ENCODE measurements around the gene MRPL46.

DNA sequence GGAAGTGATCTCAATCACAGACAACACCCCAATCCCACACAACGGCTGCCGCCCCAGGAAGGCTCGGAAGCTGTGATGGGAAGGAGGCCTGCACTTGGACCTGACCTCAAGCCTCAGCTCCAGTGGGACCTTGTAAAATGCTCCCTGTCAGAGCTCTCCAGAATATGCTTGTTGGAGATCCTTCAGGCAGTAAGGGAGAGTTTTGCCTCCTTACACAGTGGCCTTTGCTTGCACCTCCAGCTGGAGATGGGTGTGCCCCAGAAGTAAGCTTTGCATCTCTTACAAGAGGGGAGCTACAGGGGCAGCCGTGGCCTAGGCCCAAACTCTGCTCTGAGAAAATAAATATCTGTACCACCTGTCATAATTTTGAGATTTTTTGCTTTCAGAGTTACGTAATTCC, 10.7 kb upstream of the MRPL46 start:
- TF ChIP-seq, protein P1, sequence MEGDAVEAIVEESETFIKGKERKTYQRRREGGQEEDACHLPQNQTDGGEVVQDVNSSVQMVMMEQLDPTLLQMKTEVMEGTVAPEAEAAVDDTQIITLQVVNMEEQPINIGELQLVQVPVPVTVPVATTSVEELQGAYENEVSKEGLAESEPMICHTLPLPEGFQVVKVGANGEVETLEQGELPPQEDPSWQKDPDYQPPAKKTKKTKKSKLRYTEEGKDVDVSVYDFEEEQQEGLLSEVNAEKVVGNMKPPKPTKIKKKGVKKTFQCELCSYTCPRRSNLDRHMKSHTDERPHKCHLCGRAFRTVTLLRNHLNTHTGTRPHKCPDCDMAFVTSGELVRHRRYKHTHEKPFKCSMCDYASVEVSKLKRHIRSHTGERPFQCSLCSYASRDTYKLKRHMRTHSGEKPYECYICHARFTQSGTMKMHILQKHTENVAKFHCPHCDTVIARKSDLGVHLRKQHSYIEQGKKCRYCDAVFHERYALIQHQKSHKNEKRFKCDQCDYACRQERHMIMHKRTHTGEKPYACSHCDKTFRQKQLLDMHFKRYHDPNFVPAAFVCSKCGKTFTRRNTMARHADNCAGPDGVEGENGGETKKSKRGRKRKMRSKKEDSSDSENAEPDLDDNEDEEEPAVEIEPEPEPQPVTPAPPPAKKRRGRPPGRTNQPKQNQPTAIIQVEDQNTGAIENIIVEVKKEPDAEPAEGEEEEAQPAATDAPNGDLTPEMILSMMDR (IDR thresholded peaks at IDR 0.05; ENCODE audit: borderline replicate concordance, extremely low read depth, low read length, poor library complexity, severe bottlenecking), result no peak
- TF ChIP-seq EZH2 (IDR thresholded peaks at IDR 0.05; ENCODE audit: borderline replicate concordance, low read depth, low read length, severe bottlenecking), result no peak
